Measurements from ENCODE around the gene PDE7B. TPM values are rescaled to one million over a fixed set of nuclear protein-coding genes. Genes with fewer than 3 reads are reported as not detected.

PDE7B gene
- total and polyA plus RNA-seq, 2 donors (not counting 1 experiment from before 2014, with no cell fraction given): 2.6 to 7.5 TPM

GRCh38 chr6:136012198-136012887, 160.8 kb downstream of the PDE7B start:
- Mint-ChIP-seq H3K9me3 (ENCODE audit: insufficient read depth) (peaks cover 2% of the 10 kb centered on the region), H3K27me3 (no peaks in the 10 kb centered on the region), H3K27ac (no peak overlapping the region), H3K4me3 (no peak overlapping the region), H3K4me1 (no peaks in the 10 kb centered on the region)
- DNase-seq (no peak), ATAC-seq (ENCODE audit: low read depth) (no peak)
- POLR2A ChIA-PET: no interaction called here
- no CpG with 5 or more reads among the region's 1 CpG for WGBS (ENCODE audit: insufficient coverage)
- no peak overlapping the region for H2AFZ ChIP-seq (ENCODE audit: insufficient read depth, low read depth, low read length, poor library complexity, severe bottlenecking)
- H3K9me3 ChIP-seq (ENCODE audit: control extremely low read depth in 1 of 3, control insufficient read depth in 2 of 3, insufficient read depth in 1 of 3, low read length in 2 of 3): no peaks in the 10 kb centered on the region
- CTCF ChIA-PET: no interaction called here
- intact Hi-C loops (cut with micrococcal nuclease): no loop called here
- no peaks in the 10 kb centered on the region for H3K79me2 ChIP-seq (ENCODE audit: control insufficient read depth, insufficient read depth, low read length)
- no peak overlapping the region for H3K9ac ChIP-seq (ENCODE audit: low read length)
- no peak overlapping the region for H3K27ac ChIP-seq (ENCODE audit: low read length in 2 of 2)
- H4K20me1 ChIP-seq (ENCODE audit: control insufficient read depth, insufficient read depth, low read length, poor library complexity, severe bottlenecking): no peaks in the 10 kb centered on the region
- no peak overlapping the region for H3K4me3 ChIP-seq (ENCODE audit: control extremely low read depth in 1 of 5, extremely low read depth in 1 of 5, insufficient read depth in 1 of 5, low read depth in 2 of 5, low read length in 4 of 5)
- no peaks in the 10 kb centered on the region for H3K36me3 ChIP-seq (replicated peaks in 1 of 2; ENCODE audit: control extremely low read depth in 1 of 2, control insufficient read depth in 1 of 2, extremely low read depth in 1 of 2, insufficient read depth in 2 of 2, low read length in 1 of 2)
- no peaks in the 10 kb centered on the region for H3K4me1 ChIP-seq (ENCODE audit: control insufficient read depth in 2 of 2, insufficient read depth in 2 of 2, low read length in 2 of 2)
- TF ChIP-seq CTCF (IDR thresholded peaks at IDR 0.05): no peak
- no peak for TF ChIP-seq EZH2 (IDR thresholded peaks at IDR 0.05; ENCODE audit: borderline replicate concordance, insufficient read depth, low read depth, low read length, poor library complexity, severe bottlenecking)
- H3K4me2 ChIP-seq (replicated peaks; ENCODE audit: low read depth, low read length, poor library complexity, severe bottlenecking): no peak overlapping the region
- no peaks in the 10 kb centered on the region for H3K27me3 ChIP-seq (replicated peaks in 1 of 4; ENCODE audit: control extremely low read depth in 1 of 4, control insufficient read depth in 3 of 4, insufficient read depth in 4 of 4, low read length in 3 of 4)

GRCh38 chr6:136012943-136013342, 161.4 kb downstream of the PDE7B start:
- Mint-ChIP-seq H3K4me3 (no peak overlapping the region), H3K27me3 (no peaks in the 10 kb centered on the region), H3K27ac (no peak overlapping the region), H3K9me3 (ENCODE audit: insufficient read depth) (peaks cover 2% of the 10 kb centered on the region), H3K4me1 (no peaks in the 10 kb centered on the region)
- no CpG with 5 or more reads among the region's 1 CpG for WGBS (ENCODE audit: insufficient coverage)
- no peaks in the 10 kb centered on the region for H3K27me3 ChIP-seq (replicated peaks in 1 of 4; ENCODE audit: control extremely low read depth in 1 of 4, control insufficient read depth in 3 of 4, insufficient read depth in 4 of 4, low read length in 3 of 4)
- intact Hi-C loops (cut with micrococcal nuclease): no loop called here
- H3K27ac ChIP-seq (ENCODE audit: low read length in 2 of 2): no peak overlapping the region
- CTCF ChIA-PET: no interaction called here
- H3K36me3 ChIP-seq (replicated peaks in 1 of 2; ENCODE audit: control extremely low read depth in 1 of 2, control insufficient read depth in 1 of 2, extremely low read depth in 1 of 2, insufficient read depth in 2 of 2, low read length in 1 of 2): no peaks in the 10 kb centered on the region
- H3K79me2 ChIP-seq (ENCODE audit: control insufficient read depth, insufficient read depth, low read length): no peaks in the 10 kb centered on the region
- H3K4me1 ChIP-seq (ENCODE audit: control insufficient read depth in 2 of 2, insufficient read depth in 2 of 2, low read length in 2 of 2): no peaks in the 10 kb centered on the region
- H3K4me3 ChIP-seq (ENCODE audit: control extremely low read depth in 1 of 5, extremely low read depth in 1 of 5, insufficient read depth in 1 of 5, low read depth in 2 of 5, low read length in 4 of 5): no peak overlapping the region
- H3K9me3 ChIP-seq (ENCODE audit: control extremely low read depth in 1 of 3, control insufficient read depth in 2 of 3, insufficient read depth in 1 of 3, low read length in 2 of 3): no peaks in the 10 kb centered on the region
- H3K9ac ChIP-seq (ENCODE audit: low read length): no peak overlapping the region
- H2AFZ ChIP-seq (ENCODE audit: insufficient read depth, low read depth, low read length, poor library complexity, severe bottlenecking): no peak overlapping the region
- H3K4me2 ChIP-seq (replicated peaks; ENCODE audit: low read depth, low read length, poor library complexity, severe bottlenecking): no peak overlapping the region
- H4K20me1 ChIP-seq (ENCODE audit: control insufficient read depth, insufficient read depth, low read length, poor library complexity, severe bottlenecking): no peaks in the 10 kb centered on the region
- POLR2A ChIA-PET: no interaction called here
- DNase-seq (no peak), ATAC-seq (ENCODE audit: low read depth) (no peak)
- TF ChIP-seq CTCF (IDR thresholded peaks at IDR 0.05) (no peak), EZH2 (IDR thresholded peaks at IDR 0.05; ENCODE audit: borderline replicate concordance, insufficient read depth, low read depth, low read length, poor library complexity, severe bottlenecking) (no peak)
